ENCODE data around the gene SCAI.
"Not testable (repeated sequence)": the region's sequence is repeated elsewhere in the genome, so short reads cannot be mapped to it uniquely, and the experiment has no call there.

Gene SCAI

GRCh38 chr9:125089331-125089730, 54.0 kb downstream of the SCAI start:
- no peak overlapping the region for H3K4me3 ChIP-seq (ENCODE audit: control insufficient read depth, low read depth, low read length)
- DNase-seq (ENCODE audit: low read depth), result no peak
- TF ChIP-seq, protein P1, sequence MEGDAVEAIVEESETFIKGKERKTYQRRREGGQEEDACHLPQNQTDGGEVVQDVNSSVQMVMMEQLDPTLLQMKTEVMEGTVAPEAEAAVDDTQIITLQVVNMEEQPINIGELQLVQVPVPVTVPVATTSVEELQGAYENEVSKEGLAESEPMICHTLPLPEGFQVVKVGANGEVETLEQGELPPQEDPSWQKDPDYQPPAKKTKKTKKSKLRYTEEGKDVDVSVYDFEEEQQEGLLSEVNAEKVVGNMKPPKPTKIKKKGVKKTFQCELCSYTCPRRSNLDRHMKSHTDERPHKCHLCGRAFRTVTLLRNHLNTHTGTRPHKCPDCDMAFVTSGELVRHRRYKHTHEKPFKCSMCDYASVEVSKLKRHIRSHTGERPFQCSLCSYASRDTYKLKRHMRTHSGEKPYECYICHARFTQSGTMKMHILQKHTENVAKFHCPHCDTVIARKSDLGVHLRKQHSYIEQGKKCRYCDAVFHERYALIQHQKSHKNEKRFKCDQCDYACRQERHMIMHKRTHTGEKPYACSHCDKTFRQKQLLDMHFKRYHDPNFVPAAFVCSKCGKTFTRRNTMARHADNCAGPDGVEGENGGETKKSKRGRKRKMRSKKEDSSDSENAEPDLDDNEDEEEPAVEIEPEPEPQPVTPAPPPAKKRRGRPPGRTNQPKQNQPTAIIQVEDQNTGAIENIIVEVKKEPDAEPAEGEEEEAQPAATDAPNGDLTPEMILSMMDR (IDR thresholded peaks at IDR 0.05; ENCODE audit: control insufficient read depth, insufficient read depth, low read depth, low read length, missing control alignments), result no peak

DNA sequence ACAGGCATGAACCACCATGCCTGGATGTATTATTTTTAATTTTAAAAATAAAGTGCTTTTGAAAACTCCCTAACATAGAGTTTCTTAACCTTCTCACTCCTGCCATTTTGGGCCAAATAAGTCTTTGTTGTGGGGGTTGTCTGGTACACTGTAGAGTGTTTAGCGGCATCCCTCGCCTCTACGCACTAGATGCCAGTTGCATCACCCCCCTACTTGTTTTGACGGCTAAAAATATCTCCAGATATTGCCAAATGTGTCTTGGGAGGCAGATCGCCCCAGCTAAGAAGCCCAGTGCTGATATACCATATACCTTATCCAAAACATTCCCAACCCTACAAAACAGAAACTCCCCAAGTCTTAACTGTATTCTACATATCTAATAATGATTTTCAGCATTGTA, 54.6 kb downstream of the SCAI start:
- no peak overlapping the region for H3K4me3 ChIP-seq (ENCODE audit: control insufficient read depth, low read depth, low read length)
- no peak for DNase-seq (ENCODE audit: low read depth)
- TF ChIP-seq, protein P1 (IDR thresholded peaks at IDR 0.05; ENCODE audit: control insufficient read depth, insufficient read depth, low read depth, low read length, missing control alignments), result no peak

DNA sequence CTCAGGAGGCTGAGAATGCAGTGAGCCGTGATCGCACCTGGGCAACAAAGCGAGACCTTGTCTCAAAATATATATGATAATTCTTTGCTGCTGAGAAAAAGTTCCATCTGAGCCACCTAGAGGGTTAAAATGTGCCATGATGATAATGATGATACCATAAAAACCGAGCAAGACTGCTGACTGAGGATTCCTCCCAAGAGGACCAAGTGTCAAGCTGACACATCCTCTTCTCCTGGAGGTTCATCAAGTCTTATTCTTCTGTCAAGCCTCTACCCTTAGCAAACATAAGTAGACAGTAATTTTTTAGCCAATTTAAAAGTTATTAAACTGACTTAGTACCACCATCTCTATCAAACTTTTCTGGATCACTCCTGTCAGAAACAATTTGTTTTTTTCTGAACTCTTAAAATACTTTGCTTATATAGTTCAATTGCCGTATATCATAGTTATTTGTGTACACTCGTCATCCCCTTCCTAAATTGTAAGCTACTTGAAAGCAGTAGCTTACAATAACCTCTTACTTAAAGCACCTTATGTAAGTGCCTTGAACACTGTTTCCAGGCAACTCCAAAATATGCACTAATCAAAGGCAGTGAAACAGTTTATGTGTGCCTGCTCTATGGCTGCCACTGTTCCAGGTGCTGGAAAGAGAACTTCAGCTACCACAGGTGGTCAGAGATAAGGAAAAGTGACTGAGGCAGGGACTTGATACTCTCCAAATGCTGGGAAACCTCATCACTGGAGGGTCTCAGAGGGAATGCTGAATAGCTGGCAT, 57.4 kb downstream of the SCAI start:
- no peak for DNase-seq (ENCODE audit: low read depth)
- TF ChIP-seq, protein P1 (IDR thresholded peaks at IDR 0.05; ENCODE audit: control insufficient read depth, insufficient read depth, low read depth, low read length, missing control alignments), result no peak
- no peak overlapping the region for H3K4me3 ChIP-seq (ENCODE audit: control insufficient read depth, low read depth, low read length)

- not testable (repeated sequence) for DNase-seq (ENCODE audit: low read depth); H3K4me3 ChIP-seq (ENCODE audit: control insufficient read depth, low read depth, low read length)
These were observed 61.1 kb downstream of the SCAI start for GRCh38 chr9:125082197-125082596.

DNA sequence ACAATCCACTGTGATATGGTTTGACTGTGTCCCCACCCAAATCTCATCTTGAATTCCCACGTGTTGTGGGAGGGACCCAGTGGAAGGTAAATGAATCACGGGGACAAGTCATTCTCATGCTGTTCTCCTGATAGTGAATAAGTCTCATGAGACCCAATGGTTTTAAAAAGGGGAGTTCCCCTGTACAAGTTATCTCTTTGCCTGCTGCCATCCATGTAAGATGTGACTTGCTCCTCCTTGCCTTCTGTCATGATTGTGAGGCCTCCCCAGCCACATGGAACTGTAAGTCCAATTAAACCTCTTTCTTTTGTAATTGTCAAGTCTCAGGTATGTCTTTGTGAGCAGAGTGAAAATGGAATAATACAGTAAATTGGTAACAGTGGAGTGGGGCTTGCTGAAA, 62.5 kb downstream of the SCAI start:
- DNase-seq (ENCODE audit: low read depth); H3K4me3 ChIP-seq (ENCODE audit: control insufficient read depth, low read depth, low read length): not testable (repeated sequence)

GRCh38 chr9:125079931-125080330, 63.4 kb downstream of the SCAI start:
- H3K4me3 ChIP-seq (ENCODE audit: control insufficient read depth, low read depth, low read length), result no peak overlapping the region
- no peak for DNase-seq (ENCODE audit: low read depth)
- TF ChIP-seq, protein P1 (IDR thresholded peaks at IDR 0.05; ENCODE audit: control insufficient read depth, insufficient read depth, low read depth, low read length, missing control alignments), result no peak

- H3K4me3 ChIP-seq (ENCODE audit: control insufficient read depth, low read depth, low read length), result no peak overlapping the region
- no peak for DNase-seq (ENCODE audit: low read depth)
- TF ChIP-seq, protein P1 (IDR thresholded peaks at IDR 0.05; ENCODE audit: control insufficient read depth, insufficient read depth, low read depth, low read length, missing control alignments), result no peak
These were observed 67.3 kb downstream of the SCAI start for GRCh38 chr9:125075997-125076396.

DNA sequence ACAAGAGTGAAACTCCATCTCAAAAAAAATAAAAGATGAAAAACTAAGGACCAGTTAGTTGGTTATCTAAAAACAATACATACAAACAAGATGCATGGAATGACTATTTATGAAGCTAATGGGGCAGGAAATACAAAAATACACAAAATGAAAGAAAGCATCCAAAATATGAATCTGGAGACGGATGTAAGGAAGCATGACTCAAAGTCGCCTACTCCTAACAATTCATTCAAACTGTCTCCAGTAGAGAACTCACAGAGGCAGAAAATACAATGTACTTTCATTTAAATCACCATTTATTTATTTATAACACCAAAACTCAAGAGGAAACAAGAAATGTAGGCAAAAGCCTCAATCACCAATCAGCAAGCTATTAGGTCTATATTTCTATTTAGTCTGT, 68.4 kb downstream of the SCAI start:
- TF ChIP-seq, protein P1 (IDR thresholded peaks at IDR 0.05; ENCODE audit: control insufficient read depth, insufficient read depth, low read depth, low read length, missing control alignments), result no peak
- DNase-seq (ENCODE audit: low read depth), result no peak
- no peak overlapping the region for H3K4me3 ChIP-seq (ENCODE audit: control insufficient read depth, low read depth, low read length)

Measured in AG09309 (cell line).